GM20431 (cell line): ENCODE measurements around the gene RAD51B.

Experiments
- in situ Hi-C: fragments of 300-500 bp; cut with MseI, MboI; formaldehyde crosslinking; loops from one replicate; pipeline ENCODE4 v1.15.0; 2020; ENCODE audit warnings: low sequenced_read_pairs; ENCODE audit not compliant: unreplicated experiment

The RAD51B gene

GRCh38 chr14:68491793-68492192, 672.2 kb downstream of the RAD51B start:
- in situ Hi-C loops = no loop called here

- in situ Hi-C loops = no loop called here
Measured at GRCh38 chr14:68492381-68493151, 673.0 kb downstream of the RAD51B start.

GRCh38 chr14:68493152-68493911, 673.8 kb downstream of the RAD51B start:
- in situ Hi-C loops = no loop called here

- in situ Hi-C loops = no loop called here
Measured at GRCh38 chr14:68495101-68496039, 675.8 kb downstream of the RAD51B start.

- in situ Hi-C loops = no loop called here
Measured at GRCh38 chr14:68497011-68497410, 677.4 kb downstream of the RAD51B start.

- in situ Hi-C loops = no loop called here
Measured at GRCh38 chr14:68499451-68499850, 679.9 kb downstream of the RAD51B start.

- in situ Hi-C loops = no loop called here
Measured at GRCh38 chr14:68501171-68501570, 681.6 kb downstream of the RAD51B start.

GRCh38 chr14:68501614-68502052, 682.1 kb downstream of the RAD51B start:
- in situ Hi-C loops = no loop called here

GRCh38 chr14:68502230-68502629, 682.7 kb downstream of the RAD51B start:
- in situ Hi-C loops = no loop called here

GRCh38 chr14:68503186-68503825, 683.7 kb downstream of the RAD51B start:
- in situ Hi-C loops = no loop called here

GRCh38 chr14:68504861-68505260, 685.3 kb downstream of the RAD51B start:
- in situ Hi-C loops = no loop called here

GRCh38 chr14:68506021-68506644, 686.6 kb downstream of the RAD51B start:
- in situ Hi-C loops = no loop called here

- in situ Hi-C loops = no loop called here
Measured at GRCh38 chr14:68506645-68507419, 687.3 kb downstream of the RAD51B start.

- in situ Hi-C loops = no loop called here
Measured at GRCh38 chr14:68507544-68508081, 688.0 kb downstream of the RAD51B start.

- in situ Hi-C loops = no loop called here
Measured at GRCh38 chr14:68508581-68508980, 689.0 kb downstream of the RAD51B start.

GRCh38 chr14:68509188-68509983, 689.8 kb downstream of the RAD51B start:
- in situ Hi-C loops = no loop called here

GRCh38 chr14:68510201-68511128, 690.9 kb downstream of the RAD51B start:
- in situ Hi-C loops = no loop called here
